ENCODE measurements around the gene ARHGDIB.

ARHGDIB gene

DNA sequence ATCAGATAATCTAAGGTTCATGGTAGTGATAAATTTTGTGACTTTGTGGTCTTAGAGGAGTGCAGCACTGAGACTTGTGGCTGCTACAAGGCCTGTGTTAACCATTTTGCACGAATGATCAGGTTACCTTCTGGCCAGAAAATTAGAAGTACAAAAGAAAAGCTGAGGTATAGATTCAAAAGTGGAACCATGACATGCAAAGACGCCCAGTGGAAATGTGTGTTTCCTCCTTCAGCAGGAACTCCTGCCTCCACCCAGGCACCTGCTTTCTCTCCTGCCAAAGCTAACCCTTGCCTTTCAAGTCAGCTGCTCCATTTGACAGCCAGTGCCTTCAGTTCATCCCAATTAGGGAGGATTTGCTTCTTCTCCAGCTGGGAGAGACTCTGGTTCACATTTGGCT lies 21.6 kb upstream of the ARHGDIB start:
- Histone ChIP-seq H3K4me3 (ENCODE audit: low read length) (no peak overlapping the region), H3K27ac (ENCODE audit: low read depth, low read length) (no peak overlapping the region), H3K4me1 (ENCODE audit: insufficient read depth, low read length) (no peaks in the 10 kb centered on the region), H3K9ac (ENCODE audit: low read depth, low read length) (no peak overlapping the region), H3K27me3 (ENCODE audit: insufficient read depth, low read length) (no peaks in the 10 kb centered on the region), H3K9me3 (ENCODE audit: insufficient read depth, low read depth, low read length) (no peaks in the 10 kb centered on the region), H3K36me3 (ENCODE audit: insufficient read depth, low read length) (no peaks in the 10 kb centered on the region)
- WGBS, result 92% methylated on average over 2 of the region's 2 CpGs

DNA sequence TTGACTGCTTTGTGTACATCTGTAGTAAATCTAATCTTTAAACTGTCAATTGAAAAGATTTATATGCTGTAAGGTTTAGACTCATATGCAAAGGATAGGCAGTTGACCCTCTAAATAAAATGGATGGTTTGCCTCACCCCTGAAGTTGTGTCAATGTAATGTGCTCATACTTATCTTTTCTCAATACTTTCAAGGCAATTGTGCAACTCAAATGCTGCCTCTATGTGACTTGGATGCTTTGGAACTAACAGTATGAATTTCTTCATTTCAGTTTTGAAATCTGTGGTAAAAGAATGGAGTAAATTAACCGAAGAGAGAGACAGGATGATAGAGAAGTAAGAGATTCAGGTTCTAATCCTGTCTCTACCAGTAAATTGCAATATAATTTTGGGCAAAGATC lies 21.2 kb upstream of the ARHGDIB start:
- Histone ChIP-seq H3K4me1 (ENCODE audit: insufficient read depth, low read length) (no peaks in the 10 kb centered on the region), H3K9me3 (ENCODE audit: insufficient read depth, low read depth, low read length) (no peaks in the 10 kb centered on the region), H3K27ac (ENCODE audit: low read depth, low read length) (no peak overlapping the region), H3K36me3 (ENCODE audit: insufficient read depth, low read length) (no peaks in the 10 kb centered on the region), H3K27me3 (ENCODE audit: insufficient read depth, low read length) (no peaks in the 10 kb centered on the region), H3K4me3 (ENCODE audit: low read length) (no peak overlapping the region), H3K9ac (ENCODE audit: low read depth, low read length) (no peak overlapping the region)
- WGBS, result 69% methylated on average over 1 of the region's 1 CpG

DNA sequence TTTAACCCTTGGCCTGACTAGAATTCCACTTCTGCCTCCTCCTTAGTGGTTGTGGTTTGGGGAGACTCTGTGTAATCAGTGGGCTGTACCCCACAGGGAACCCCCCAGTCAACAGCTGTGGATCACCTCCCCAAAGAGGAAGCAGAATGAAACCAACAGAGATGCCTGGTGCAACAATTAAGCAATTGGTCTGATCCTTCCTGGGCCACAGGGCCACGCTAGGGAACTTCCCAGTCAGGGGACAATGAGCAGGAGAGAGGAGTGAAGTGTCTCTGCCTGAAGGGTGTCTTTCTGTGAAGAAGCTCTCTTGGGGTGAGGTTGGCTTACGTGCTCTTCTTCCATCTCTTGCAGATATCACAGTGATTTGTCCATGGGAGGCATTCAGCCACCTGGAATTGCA lies 19.6 kb upstream of the ARHGDIB start:
- Histone ChIP-seq H3K9me3 (ENCODE audit: insufficient read depth, low read depth, low read length) (no peaks in the 10 kb centered on the region), H3K9ac (ENCODE audit: low read depth, low read length) (no peak overlapping the region), H3K4me1 (ENCODE audit: insufficient read depth, low read length) (no peaks in the 10 kb centered on the region), H3K4me3 (ENCODE audit: low read length) (no peak overlapping the region), H3K27ac (ENCODE audit: low read depth, low read length) (no peak overlapping the region), H3K36me3 (ENCODE audit: insufficient read depth, low read length) (no peaks in the 10 kb centered on the region), H3K27me3 (ENCODE audit: insufficient read depth, low read length) (no peaks in the 10 kb centered on the region)
- WGBS, result 91% methylated on average over 2 of the region's 2 CpGs

DNA sequence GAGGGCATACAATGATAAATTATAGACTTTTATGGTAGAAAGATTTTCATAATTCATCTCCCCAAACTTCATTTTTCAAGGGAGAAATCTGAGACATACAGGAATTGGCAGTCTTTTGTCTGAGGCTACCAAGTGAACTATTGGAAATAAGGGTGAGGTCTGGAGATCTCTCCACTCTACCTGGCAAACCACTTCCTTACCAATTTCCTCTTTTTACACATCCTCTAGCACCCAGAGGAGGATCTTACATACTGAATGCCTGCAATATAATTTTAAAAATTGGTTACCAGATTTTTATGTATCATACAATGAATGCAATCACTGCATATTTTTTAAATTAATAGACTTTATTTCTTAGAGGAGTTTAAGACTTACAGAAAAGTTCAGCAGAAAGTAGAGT lies 18.1 kb upstream of the ARHGDIB start:
- no peaks in the 10 kb centered on the region for H3K27me3 ChIP-seq (ENCODE audit: insufficient read depth, low read length)
- no peaks in the 10 kb centered on the region for H3K36me3 ChIP-seq (ENCODE audit: insufficient read depth, low read length)
- no peak overlapping the region for H3K9ac ChIP-seq (ENCODE audit: low read depth, low read length)
- no peaks in the 10 kb centered on the region for H3K4me1 ChIP-seq (ENCODE audit: insufficient read depth, low read length)
- H3K4me3 ChIP-seq (ENCODE audit: low read length), result no peak overlapping the region
- H3K9me3 ChIP-seq (ENCODE audit: insufficient read depth, low read depth, low read length), result no peaks in the 10 kb centered on the region
- H3K27ac ChIP-seq (ENCODE audit: low read depth, low read length), result no peak overlapping the region

DNA sequence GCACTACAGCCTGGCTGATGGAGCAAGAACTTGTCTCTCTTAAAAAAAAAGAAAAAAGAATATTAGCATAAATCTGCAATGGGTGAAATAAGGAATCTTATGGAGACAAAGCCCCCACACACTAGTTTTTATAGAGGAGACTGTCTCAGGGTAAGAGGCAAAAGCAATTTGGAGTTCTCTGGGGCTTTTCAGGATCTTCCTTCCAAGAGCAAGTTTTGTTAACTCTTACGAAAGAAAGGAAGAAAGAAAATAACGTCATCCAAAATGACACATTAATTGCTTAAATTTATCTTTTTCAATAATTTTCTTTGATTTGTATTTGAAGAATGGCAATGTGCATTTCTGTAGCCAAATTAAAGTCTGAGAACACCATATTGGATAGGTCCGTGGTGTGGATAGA lies 15.3 kb upstream of the ARHGDIB start:
- 94% methylated on average over 2 of the region's 3 CpGs for WGBS
- Histone ChIP-seq H3K27ac (ENCODE audit: low read depth, low read length) (no peak overlapping the region), H3K9me3 (ENCODE audit: insufficient read depth, low read depth, low read length) (no peaks in the 10 kb centered on the region), H3K9ac (ENCODE audit: low read depth, low read length) (no peak overlapping the region), H3K4me1 (ENCODE audit: insufficient read depth, low read length) (no peaks in the 10 kb centered on the region), H3K4me3 (ENCODE audit: low read length) (no peak overlapping the region), H3K36me3 (ENCODE audit: insufficient read depth, low read length) (no peaks in the 10 kb centered on the region), H3K27me3 (ENCODE audit: insufficient read depth, low read length) (no peaks in the 10 kb centered on the region)

DNA sequence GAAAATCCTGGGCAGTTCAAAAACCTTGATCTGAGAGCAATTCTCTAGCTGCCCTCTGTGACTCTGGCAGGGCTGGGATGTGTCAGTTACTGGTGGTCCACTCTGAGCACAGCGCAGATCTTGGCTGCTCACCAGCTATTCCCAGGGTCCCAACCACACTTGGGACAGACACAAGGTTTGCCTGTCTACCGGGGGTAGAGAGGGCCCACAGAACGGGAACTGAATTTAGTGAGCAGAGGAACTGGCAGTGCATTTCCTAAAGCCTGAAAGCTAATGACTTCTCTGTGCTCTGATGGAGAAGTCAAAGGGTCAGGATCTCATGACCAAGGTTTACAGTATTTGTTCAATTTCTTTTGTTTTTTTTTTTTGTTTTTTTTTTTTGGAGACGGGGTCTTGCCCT lies 14.1 kb upstream of the ARHGDIB start:
- 94% methylated on average over 3 of the region's 4 CpGs for WGBS
- Histone ChIP-seq H3K27ac (ENCODE audit: low read depth, low read length) (no peak overlapping the region), H3K4me3 (ENCODE audit: low read length) (no peak overlapping the region), H3K9ac (ENCODE audit: low read depth, low read length) (no peak overlapping the region), H3K4me1 (ENCODE audit: insufficient read depth, low read length) (no peaks in the 10 kb centered on the region), H3K27me3 (ENCODE audit: insufficient read depth, low read length) (no peaks in the 10 kb centered on the region), H3K9me3 (ENCODE audit: insufficient read depth, low read depth, low read length) (no peaks in the 10 kb centered on the region), H3K36me3 (ENCODE audit: insufficient read depth, low read length) (no peaks in the 10 kb centered on the region)

DNA sequence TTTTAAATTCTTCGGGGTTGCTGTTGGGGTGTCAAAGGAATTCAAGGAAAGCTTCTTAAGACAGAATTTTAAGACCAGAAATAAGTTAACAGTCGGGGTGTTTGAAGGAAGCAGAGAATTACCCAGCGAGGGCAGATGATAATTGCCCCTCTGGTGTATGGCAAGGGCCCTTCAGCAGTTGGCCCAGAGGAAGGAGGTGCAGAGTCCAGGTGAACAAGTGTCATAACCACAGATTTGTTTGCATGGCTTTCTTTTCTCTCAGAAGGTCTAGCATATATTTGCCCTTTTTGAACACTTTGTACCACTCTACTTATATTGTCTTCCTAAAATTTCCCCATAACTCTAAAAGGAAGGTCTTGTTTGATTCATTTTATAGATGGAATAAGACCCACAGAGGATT lies 13.2 kb upstream of the ARHGDIB start:
- H3K4me1 ChIP-seq (ENCODE audit: insufficient read depth, low read length), result no peaks in the 10 kb centered on the region
- no peak overlapping the region for H3K27ac ChIP-seq (ENCODE audit: low read depth, low read length)
- H3K27me3 ChIP-seq (ENCODE audit: insufficient read depth, low read length), result no peaks in the 10 kb centered on the region
- H3K4me3 ChIP-seq (ENCODE audit: low read length), result no peak overlapping the region
- no peaks in the 10 kb centered on the region for H3K9me3 ChIP-seq (ENCODE audit: insufficient read depth, low read depth, low read length)
- H3K36me3 ChIP-seq (ENCODE audit: insufficient read depth, low read length), result no peaks in the 10 kb centered on the region
- H3K9ac ChIP-seq (ENCODE audit: low read depth, low read length), result no peak overlapping the region
- WGBS, result 92% methylated on average over 3 of the region's 3 CpGs

DNA sequence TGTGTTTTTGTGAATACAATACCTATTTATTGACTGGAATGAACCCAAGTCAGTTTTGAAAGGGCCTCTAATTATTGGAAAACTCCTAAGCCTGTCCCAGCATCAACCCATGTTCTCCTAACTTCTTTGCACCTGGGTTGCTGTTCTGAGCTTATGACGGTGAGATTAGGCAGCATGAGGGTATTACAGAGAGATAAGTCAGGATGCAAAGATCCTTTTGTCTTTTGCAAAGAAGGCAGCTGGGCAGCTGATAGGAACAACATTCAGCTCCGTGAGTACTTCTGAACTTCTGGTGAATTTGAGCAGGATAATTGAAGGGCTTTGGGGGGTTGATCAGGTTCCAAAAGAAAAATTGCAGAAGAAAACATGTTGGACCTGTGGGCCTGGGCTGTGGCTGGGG lies 11.4 kb upstream of the ARHGDIB start, which contains the start of gene PDE6H:
TSS of gene PDE6H (plus strand) at position 227 of the 400 bp plus-strand sequence. CDS start 4,971 bp downstream, outside the sequence.
- no peak within 1 kb of the TSS for H3K9ac ChIP-seq (ENCODE audit: low read depth, low read length)
- H3K9me3 ChIP-seq (ENCODE audit: insufficient read depth, low read depth, low read length), result no peaks in the 10 kb centered on the region
- 82% methylated on average over 2 of the region's 2 CpGs for WGBS
- no peaks in the 10 kb centered on the region for H3K36me3 ChIP-seq (ENCODE audit: insufficient read depth, low read length)
- H3K27ac ChIP-seq (ENCODE audit: low read depth, low read length), result no peak within 1 kb of the TSS
- no peak within 1 kb of the TSS for H3K4me3 ChIP-seq (ENCODE audit: low read length)
- no peaks in the 10 kb centered on the region for H3K4me1 ChIP-seq (ENCODE audit: insufficient read depth, low read length)
- H3K27me3 ChIP-seq (ENCODE audit: insufficient read depth, low read length), result no peaks in the 10 kb centered on the region

DNA sequence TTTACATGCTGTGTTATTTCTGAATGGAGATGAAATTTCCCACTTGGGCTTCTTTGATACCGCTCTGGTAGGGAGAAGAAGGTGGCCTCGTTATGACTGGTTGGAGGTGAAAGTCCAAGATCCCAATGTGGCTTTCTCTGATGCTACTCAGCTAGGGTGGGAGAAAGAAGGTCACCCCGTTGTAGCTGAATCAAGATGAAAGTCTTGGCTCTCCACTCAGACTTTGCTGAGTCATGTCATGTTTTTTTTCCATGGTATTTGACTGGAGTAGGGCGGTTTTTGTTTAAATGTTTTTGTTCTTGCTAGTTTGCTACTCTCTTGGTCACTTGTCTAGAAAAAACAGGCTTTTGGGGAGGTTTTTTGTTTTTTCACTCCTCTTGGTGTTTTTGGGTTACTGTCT lies 9.1 kb upstream of the ARHGDIB start:
- H3K36me3 ChIP-seq (ENCODE audit: insufficient read depth, low read length), result no peaks in the 10 kb centered on the region
- no peak overlapping the region for H3K9ac ChIP-seq (ENCODE audit: low read depth, low read length)
- no peak overlapping the region for H3K27ac ChIP-seq (ENCODE audit: low read depth, low read length)
- H3K9me3 ChIP-seq (ENCODE audit: insufficient read depth, low read depth, low read length), result no peaks in the 10 kb centered on the region
- H3K27me3 ChIP-seq (ENCODE audit: insufficient read depth, low read length), result no peaks in the 10 kb centered on the region
- no peak overlapping the region for H3K4me3 ChIP-seq (ENCODE audit: low read length)
- WGBS, result 67% methylated on average over 4 of the region's 4 CpGs
- no peaks in the 10 kb centered on the region for H3K4me1 ChIP-seq (ENCODE audit: insufficient read depth, low read length)

DNA sequence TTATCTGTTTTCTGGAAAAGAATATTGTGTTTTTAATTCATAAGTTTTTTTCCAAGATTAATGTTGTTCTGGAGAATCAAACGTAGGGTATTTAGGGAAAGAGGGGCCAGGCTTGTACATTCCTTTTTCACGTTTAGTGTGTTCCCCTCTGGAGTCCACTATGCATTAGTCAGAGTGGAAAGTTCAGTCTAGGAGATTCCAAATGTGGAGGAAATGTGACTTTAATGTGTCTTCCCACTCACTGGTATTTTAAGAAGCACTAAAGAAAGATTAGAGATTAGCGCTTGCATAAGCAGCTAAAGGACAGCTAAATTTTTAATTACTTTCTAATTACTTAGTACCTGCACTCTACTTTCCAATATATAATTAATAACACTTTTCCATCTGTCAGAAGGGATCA lies 7.1 kb upstream of the ARHGDIB start:
- 93% methylated on average over 3 of the region's 3 CpGs for whole genome bisulfite sequencing
- no peaks in the 10 kb centered on the region for H3K36me3 ChIP-seq (ENCODE audit: insufficient read depth, low read length)
- H3K27me3 ChIP-seq (ENCODE audit: insufficient read depth, low read length), result no peaks in the 10 kb centered on the region
- no peak overlapping the region for H3K27ac ChIP-seq (ENCODE audit: low read depth, low read length)
- no peaks in the 10 kb centered on the region for H3K4me1 ChIP-seq (ENCODE audit: insufficient read depth, low read length)
- no peak overlapping the region for H3K4me3 ChIP-seq (ENCODE audit: low read length)
- H3K9ac ChIP-seq (ENCODE audit: low read depth, low read length), result no peak overlapping the region
- H3K9me3 ChIP-seq (ENCODE audit: insufficient read depth, low read depth, low read length), result no peaks in the 10 kb centered on the region

DNA sequence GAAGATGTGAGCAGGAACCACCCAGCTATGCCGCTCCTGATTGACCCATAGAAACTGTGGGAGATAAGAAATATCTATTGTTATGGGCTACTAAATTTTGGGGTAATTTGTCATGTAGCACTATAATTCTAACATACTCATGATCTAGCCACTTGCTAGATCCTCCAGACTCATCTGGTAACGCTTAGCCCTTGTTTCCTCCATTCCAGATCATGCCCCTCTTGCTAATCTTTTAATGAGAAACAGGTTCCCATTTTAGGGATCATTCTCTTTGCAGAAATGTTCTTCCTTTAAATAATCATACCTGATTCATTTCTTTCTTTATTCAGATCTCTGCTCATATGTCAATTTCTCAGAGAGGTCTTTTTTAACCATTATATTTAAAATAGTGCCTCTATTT lies 3.8 kb upstream of the ARHGDIB start:
- Histone ChIP-seq H3K9me3 (ENCODE audit: insufficient read depth, low read depth, low read length) (no peaks in the 10 kb centered on the region), H3K9ac (ENCODE audit: low read depth, low read length) (no peak overlapping the region)

DNA sequence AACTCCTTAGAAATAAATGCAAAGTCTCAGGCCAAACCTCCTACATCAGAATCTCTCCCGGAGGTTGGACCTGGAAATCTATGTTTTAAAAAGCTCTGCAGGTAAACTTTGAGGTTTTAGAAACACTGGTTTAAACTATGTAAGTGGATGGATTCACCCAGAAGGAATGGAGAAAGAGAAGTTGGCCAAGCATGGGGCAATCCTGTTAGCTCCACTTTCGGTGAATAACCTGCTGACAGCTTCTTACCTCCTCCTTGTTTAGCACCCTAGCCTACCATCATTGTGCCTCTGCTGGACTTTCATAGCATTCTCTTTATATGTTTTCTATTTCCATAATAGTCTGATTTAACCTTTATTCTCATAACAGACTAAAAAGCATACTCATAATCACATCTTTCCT lies 3.0 kb upstream of the ARHGDIB start:
- 44% methylated on average over 2 of the region's 2 CpGs for WGBS
- Histone ChIP-seq H3K9me3 (ENCODE audit: insufficient read depth, low read depth, low read length) (no peaks in the 10 kb centered on the region), H3K27me3 (ENCODE audit: insufficient read depth, low read length) (no peaks in the 10 kb centered on the region), H3K4me1 (ENCODE audit: insufficient read depth, low read length) (peaks cover 10% of the 10 kb centered on the region), H3K27ac (ENCODE audit: low read depth, low read length) (no peak overlapping the region), H3K9ac (ENCODE audit: low read depth, low read length) (no peak overlapping the region), H3K4me3 (ENCODE audit: low read length) (no peak overlapping the region), H3K36me3 (ENCODE audit: insufficient read depth, low read length) (no peaks in the 10 kb centered on the region)

More for the DNA sequence above, 3.8 kb upstream of the ARHGDIB start:
- no peak overlapping the region for H3K4me3 ChIP-seq (ENCODE audit: low read length)
- no peaks in the 10 kb centered on the region for H3K27me3 ChIP-seq (ENCODE audit: insufficient read depth, low read length)
- over 99% methylated on average over 2 of the region's 2 CpGs for WGBS
- no peak overlapping the region for H3K27ac ChIP-seq (ENCODE audit: low read depth, low read length)
- H3K36me3 ChIP-seq (ENCODE audit: insufficient read depth, low read length), result no peaks in the 10 kb centered on the region
- peaks cover 10% of the 10 kb centered on the region for H3K4me1 ChIP-seq (ENCODE audit: insufficient read depth, low read length)
